KOPT-K1 (cell line): ENCODE results near the gene GSTK1.
A peak's percentile ranks its signal among the peaks of the same experiment; 100 is the strongest.

Experiments
- H3K27ac ChIP-seq: fragments of 200-600 bp; sonication (generic); 2 replicates; pipeline ENCODE4 v1.5.1; 2016; ENCODE audit warnings: antibody characterized with exemption, mild to moderate bottlenecking, low read depth, low read length; ENCODE audit not compliant: poor library complexity, severe bottlenecking
- H3K36me3 ChIP-seq: fragments of 200-600 bp; sonication (generic); 2 replicates; pipeline ENCODE4 v1.5.1; 2017; ENCODE audit warnings: antibody characterized with exemption, mild to moderate bottlenecking, low read length, moderate library complexity; ENCODE audit not compliant: insufficient read depth
- H3K9me3 ChIP-seq: fragments of 200-600 bp; sonication (generic); 2 replicates; pipeline ENCODE4 v1.5.1; 2017; ENCODE audit warnings: antibody characterized with exemption, low read length, mild to moderate bottlenecking; ENCODE audit not compliant: insufficient read depth, poor library complexity, severe bottlenecking

GSTK1 gene

GRCh38 chr7:143279186-143280098 is 16.2 kb downstream of the GSTK1 start:
- Histone ChIP-seq H3K27ac (no peak overlapping the region), H3K9me3 (no peaks in the 10 kb centered on the region), H3K36me3 (no peaks in the 10 kb centered on the region)

GRCh38 chr7:143280160-143280559 is 16.9 kb downstream of the GSTK1 start:
- H3K27ac ChIP-seq: no peak overlapping the region

DNA sequence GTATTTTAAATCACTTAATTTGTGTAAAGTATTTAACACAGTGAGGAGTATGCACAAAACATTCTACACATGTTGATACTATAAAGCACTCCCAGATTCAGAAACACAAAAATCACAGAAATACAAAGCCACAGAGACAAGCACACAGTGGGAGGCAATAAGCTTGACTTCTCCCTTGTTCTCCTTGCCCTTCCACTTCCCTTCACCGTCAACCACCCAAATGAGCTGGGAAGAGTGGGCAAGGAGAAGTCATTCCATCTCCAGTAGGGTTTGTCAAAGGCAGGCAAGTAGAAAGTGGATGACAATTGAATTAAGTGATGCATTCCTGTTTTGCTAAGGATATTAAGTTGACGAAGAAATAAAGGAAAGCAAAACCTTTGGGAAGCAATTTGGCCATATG is 17.3 kb downstream of the GSTK1 start:
- H3K9me3 ChIP-seq: no peaks in the 10 kb centered on the region
- no peaks in the 10 kb centered on the region for H3K36me3 ChIP-seq
- no peak overlapping the region for H3K27ac ChIP-seq

More at GRCh38 chr7:143280160-143280559, 16.9 kb downstream of the GSTK1 start:
- H3K9me3 ChIP-seq: no peaks in the 10 kb centered on the region
- no peaks in the 10 kb centered on the region for H3K36me3 ChIP-seq

GRCh38 chr7:143281529-143281928 is 18.3 kb downstream of the GSTK1 start:
- Histone ChIP-seq H3K36me3 (no peaks in the 10 kb centered on the region), H3K27ac (no peak overlapping the region), H3K9me3 (no peaks in the 10 kb centered on the region)

- Histone ChIP-seq H3K27ac (no peak overlapping the region), H3K36me3 (no peaks in the 10 kb centered on the region), H3K9me3 (peaks cover 5% of the 10 kb centered on the region)
Measured at GRCh38 chr7:143282124-143282523, 18.9 kb downstream of the GSTK1 start.

DNA sequence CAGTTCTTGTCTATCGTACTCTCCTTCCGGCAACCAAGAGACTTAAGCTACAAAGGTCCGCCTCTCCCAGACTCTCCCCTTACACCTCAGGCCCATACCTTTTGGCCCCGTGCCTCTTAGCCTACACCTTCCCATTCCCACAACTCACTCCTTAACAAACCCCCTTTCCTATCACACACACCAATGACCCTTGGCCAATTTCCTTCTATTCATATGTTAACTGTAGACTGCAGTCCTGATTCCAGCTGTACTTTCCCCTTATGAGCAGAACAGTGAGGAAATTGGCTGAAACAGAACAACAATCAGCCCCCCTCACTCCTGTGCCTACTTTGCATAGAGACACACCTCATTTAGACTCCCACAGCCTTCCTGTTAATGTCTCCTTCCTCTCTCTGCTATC is 20.1 kb downstream of the GSTK1 start:
- peak overlapping the region; percentile 73 for H3K27ac ChIP-seq
- peaks cover 13% of the 10 kb centered on the region for H3K9me3 ChIP-seq
- no peaks in the 10 kb centered on the region for H3K36me3 ChIP-seq

- peaks cover 13% of the 10 kb centered on the region for H3K9me3 ChIP-seq
- peaks cover 5% of the 10 kb centered on the region; the same call in 1 of the 2 replicates for H3K36me3 ChIP-seq
- peak within 1 kb of the TSS; percentile 73 for H3K27ac ChIP-seq
Measured at GRCh38 chr7:143284591-143285469, 21.6 kb downstream of the GSTK1 start, which contains the start of gene TMEM139. Gene TMEM139 (plus strand): TSS chr7:143284958. CDS start chr7:143285958, 1,000 bp downstream.

DNA sequence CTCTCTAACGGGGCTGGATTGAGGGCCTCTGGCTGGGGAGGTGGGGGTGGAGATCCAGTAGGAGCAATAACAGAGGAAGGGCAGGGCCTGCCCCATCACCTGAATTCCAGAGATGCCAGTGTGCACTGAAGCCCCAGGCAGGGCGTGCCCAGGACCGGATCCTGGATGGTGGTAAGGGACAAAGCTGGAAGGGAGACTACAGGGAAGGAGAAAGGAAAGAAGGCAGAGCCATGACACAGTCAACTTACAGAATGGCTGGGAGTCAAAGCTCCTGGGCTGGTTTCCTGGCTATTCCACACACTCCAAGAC is 22.2 kb downstream of the GSTK1 start:
- Histone ChIP-seq H3K27ac (no peak overlapping the region), H3K36me3 (peaks cover 11% of the 10 kb centered on the region), H3K9me3 (peaks cover 13% of the 10 kb centered on the region)

GRCh38 chr7:143285806-143286521 is 22.7 kb downstream of the GSTK1 start:
- peaks cover 16% of the 10 kb centered on the region for H3K36me3 ChIP-seq
- H3K9me3 ChIP-seq: peaks cover 13% of the 10 kb centered on the region
- no peak overlapping the region for H3K27ac ChIP-seq

DNA sequence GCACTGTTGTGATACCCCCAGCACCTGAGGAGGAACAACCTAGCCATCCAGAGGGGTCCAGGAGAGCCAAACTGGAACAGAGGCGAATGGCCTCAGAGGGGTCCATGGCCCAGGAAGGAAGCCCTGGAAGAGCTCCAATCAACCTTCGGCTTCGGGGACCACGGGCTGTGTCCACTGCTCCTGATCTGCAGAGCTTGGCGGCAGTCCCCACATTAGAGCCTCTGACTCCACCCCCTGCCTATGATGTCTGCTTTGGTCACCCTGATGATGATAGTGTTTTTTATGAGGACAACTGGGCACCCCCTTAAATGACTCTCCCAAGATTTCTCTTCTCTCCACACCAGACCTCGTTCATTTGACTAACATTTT is 23.3 kb downstream of the GSTK1 start:
- peaks cover 22% of the 10 kb centered on the region for H3K36me3 ChIP-seq
- H3K9me3 ChIP-seq: peaks cover 13% of the 10 kb centered on the region
- no peak overlapping the region for H3K27ac ChIP-seq

- peaks cover 31% of the 10 kb centered on the region for H3K36me3 ChIP-seq
- peak overlapping the region; percentile 95 for H3K27ac ChIP-seq
- peaks cover 13% of the 10 kb centered on the region for H3K9me3 ChIP-seq
Measured at GRCh38 chr7:143287339-143287934, 24.2 kb downstream of the GSTK1 start.

DNA sequence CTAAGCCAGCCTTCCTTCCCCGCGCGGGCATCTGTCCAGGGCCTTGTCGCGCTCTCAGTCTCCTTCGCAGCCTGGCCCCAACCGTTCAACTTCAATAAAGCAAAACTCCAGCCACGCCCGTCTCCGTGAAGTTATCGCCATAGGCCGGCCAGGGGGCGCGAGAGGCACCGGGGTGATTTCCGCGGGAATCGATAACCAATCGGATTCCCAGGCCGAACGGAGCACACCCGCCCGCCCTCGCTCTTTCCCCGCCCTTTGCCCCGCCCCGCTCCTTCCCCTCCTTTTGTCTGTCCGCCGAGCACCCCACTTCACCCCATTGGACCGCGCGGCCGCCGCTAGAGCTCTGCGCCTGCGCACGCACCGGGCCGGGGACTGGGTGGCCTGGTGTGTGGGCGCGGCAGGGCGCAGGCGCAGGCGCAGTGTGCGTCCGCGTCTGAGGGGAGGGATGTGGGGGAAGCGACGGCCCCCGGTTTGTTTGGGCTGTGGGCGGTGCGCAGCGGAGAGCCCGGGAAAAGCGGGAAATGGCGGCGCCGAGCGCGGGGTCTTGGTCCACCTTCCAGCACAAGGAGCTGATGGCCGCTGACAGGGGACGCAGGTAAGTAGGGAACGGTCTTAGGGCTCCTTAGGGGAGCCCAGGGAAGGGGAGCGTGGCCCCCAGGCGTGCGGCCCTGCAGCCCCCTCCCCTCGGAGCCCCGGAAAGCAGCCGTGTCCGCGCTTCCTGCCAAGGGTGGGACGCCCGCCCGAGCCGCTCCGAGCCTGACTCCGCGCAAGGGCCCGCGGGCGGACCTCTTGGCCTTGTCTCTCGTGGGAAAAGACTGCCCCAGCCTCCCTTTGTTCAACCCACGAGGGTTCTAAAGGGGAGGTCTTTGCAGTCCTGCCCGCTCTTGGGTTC is 24.9 kb downstream of the GSTK1 start, which contains the start of gene CASP2:
Gene CASP2 (plus strand): TSS at position 417 of the 892 bp plus-strand sequence. CDS start 105 bp downstream, at position 522.
- Histone ChIP-seq H3K36me3 (peaks cover 39% of the 10 kb centered on the region), H3K9me3 (peaks cover 13% of the 10 kb centered on the region), H3K27ac (peak within 1 kb of the TSS; percentile 95)

DNA sequence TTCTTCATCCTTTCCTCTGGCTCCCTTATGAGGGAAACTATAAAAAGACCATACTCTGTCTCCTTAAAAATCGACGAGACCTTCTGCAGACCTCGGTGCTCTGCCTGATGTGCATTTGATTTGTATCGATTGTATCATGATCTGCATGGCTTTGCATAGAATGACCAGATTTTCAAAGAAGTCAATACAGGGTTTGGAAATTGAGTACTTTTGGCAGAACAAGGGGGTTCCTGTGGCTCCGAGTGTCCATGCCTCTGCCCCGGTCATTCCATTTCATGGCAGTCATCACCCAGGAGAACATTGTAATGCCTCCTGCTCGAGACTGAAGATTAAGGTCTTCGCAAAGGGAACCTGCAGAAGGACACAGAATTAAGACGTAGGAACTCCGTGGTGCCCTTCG is 25.6 kb downstream of the GSTK1 start:
- Histone ChIP-seq H3K27ac (peak overlapping the region; percentile 95), H3K36me3 (peaks cover 45% of the 10 kb centered on the region)

DNA sequence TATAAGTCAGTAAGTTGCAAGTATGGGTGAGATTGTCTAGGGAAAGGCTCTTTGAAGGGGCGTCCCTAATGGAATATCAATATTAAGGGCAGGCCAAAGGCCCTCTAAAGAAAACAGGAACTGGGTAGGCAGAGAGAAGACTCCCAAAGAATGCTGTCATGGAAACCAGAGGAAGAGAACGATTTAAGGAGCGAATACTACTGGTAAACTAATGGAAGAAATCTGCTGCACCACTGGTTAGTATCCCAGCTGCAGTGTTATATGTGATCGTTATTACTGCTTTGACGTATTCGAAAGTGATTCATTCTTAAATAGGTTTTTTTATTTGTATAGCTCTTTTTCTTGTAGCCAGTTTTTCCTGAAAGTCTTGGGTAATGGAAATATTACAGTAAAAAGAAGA is 26.2 kb downstream of the GSTK1 start:
- peaks cover 51% of the 10 kb centered on the region for H3K36me3 ChIP-seq

More for the DNA sequence above, 25.6 kb downstream of the GSTK1 start:
- H3K9me3 ChIP-seq: peaks cover 13% of the 10 kb centered on the region

More for the DNA sequence above, 26.2 kb downstream of the GSTK1 start:
- peak overlapping the region; percentile 95 for H3K27ac ChIP-seq
- peaks cover 13% of the 10 kb centered on the region for H3K9me3 ChIP-seq
